HG03520 (cell line): ENCODE results near the gene DNAJB13.

Experiments
- ATAC-seq: cut with Tn5 transposase; IDR thresholded peaks from one replicate; pipeline ENCODE4 v1.9.1; 2021; ENCODE audit warnings: mild to moderate bottlenecking, moderate library complexity; ENCODE audit not compliant: unreplicated experiment

Gene DNAJB13

GRCh38 chr11:73998846-73999575 lies 48.2 kb downstream of the DNAJB13 start:
- no peak for ATAC-seq

- ATAC-seq: no peak
Observed at GRCh38 chr11:73999581-74000306, 48.9 kb downstream of the DNAJB13 start.

GRCh38 chr11:74000307-74001133 lies 49.7 kb downstream of the DNAJB13 start:
- no peak for ATAC-seq

- no peak for ATAC-seq
Observed at GRCh38 chr11:74001822-74002286, 51.0 kb downstream of the DNAJB13 start.

GRCh38 chr11:74002832-74003231 lies 52.0 kb downstream of the DNAJB13 start:
- no peak for ATAC-seq

GRCh38 chr11:74004046-74004695 lies 53.3 kb downstream of the DNAJB13 start:
- no peak for ATAC-seq

GRCh38 chr11:74004759-74005615 lies 54.2 kb downstream of the DNAJB13 start:
- no peak for ATAC-seq

- no peak for ATAC-seq
Observed at GRCh38 chr11:74005721-74006517, 55.1 kb downstream of the DNAJB13 start.

- no peak for ATAC-seq
Observed at GRCh38 chr11:74006743-74007304, 56.0 kb downstream of the DNAJB13 start.

GRCh38 chr11:74007691-74008372 lies 57.0 kb downstream of the DNAJB13 start:
- no peak for ATAC-seq

- ATAC-seq: no peak
Observed at GRCh38 chr11:74008373-74009229, 57.8 kb downstream of the DNAJB13 start, which contains the start of gene UCP3. Gene UCP3, minus strand, starts transcription at chr11:74009085. Its CDS starts 2,043 bp downstream, at chr11:74007042.

- ATAC-seq: no peak
Observed at GRCh38 chr11:74009230-74009547, 58.4 kb downstream of the DNAJB13 start.

GRCh38 chr11:74009675-74010305 lies 59.0 kb downstream of the DNAJB13 start:
- no peak for ATAC-seq

- no peak for ATAC-seq
Observed at GRCh38 chr11:74010306-74011300, 59.8 kb downstream of the DNAJB13 start.

- ATAC-seq: peak; percentile 67
Observed at GRCh38 chr11:74011360-74012073, 60.7 kb downstream of the DNAJB13 start.
